Fibroblast of peridontal ligament (primary cell): ENCODE results near the gene LIPC.

Source experiments
- DNase-seq: peaks from one replicate; pipeline ENCODE4 v3.0.0-alpha.2; 2010; ENCODE audit errors: extremely low read depth

LIPC gene

GRCh38 chr15:58431221-58432149 is at the start of gene LIPC:
TSS of gene LIPC (plus strand) at chr15:58431991. CDS start at chr15:58432033, 42 bp downstream.
- DNase-seq, result no peak

GRCh38 chr15:58383876-58384275 is 47.9 kb upstream of the LIPC start:
- DNase-seq, result no peak

GRCh38 chr15:58384667-58385066 is 47.1 kb upstream of the LIPC start:
- DNase-seq, result no peak

GRCh38 chr15:58386081-58386480 is 45.7 kb upstream of the LIPC start:
- no peak for DNase-seq

- DNase-seq, result no peak
Observed at GRCh38 chr15:58386641-58387040, 45.1 kb upstream of the LIPC start.

GRCh38 chr15:58387130-58387529 is 44.7 kb upstream of the LIPC start:
- DNase-seq, result peak; percentile 90

GRCh38 chr15:58388211-58388610 is 43.6 kb upstream of the LIPC start:
- DNase-seq, result no peak

GRCh38 chr15:58390118-58390517 is 41.7 kb upstream of the LIPC start:
- DNase-seq, result no peak

- DNase-seq, result no peak
Observed at GRCh38 chr15:58390655-58391054, 41.1 kb upstream of the LIPC start.

- DNase-seq, result no peak
Observed at GRCh38 chr15:58391088-58391487, 40.7 kb upstream of the LIPC start.

- DNase-seq, result no peak
Observed at GRCh38 chr15:58392141-58392540, 39.6 kb upstream of the LIPC start.

GRCh38 chr15:58392611-58393161 is 39.1 kb upstream of the LIPC start:
- DNase-seq, result no peak

GRCh38 chr15:58393241-58393662 is 38.5 kb upstream of the LIPC start:
- DNase-seq, result peak; percentile 36

- peak; percentile 97 for DNase-seq
Observed at GRCh38 chr15:58396181-58396580, 35.6 kb upstream of the LIPC start.

GRCh38 chr15:58398071-58398470 is 33.7 kb upstream of the LIPC start:
- DNase-seq, result no peak

GRCh38 chr15:58398643-58399042 is 33.1 kb upstream of the LIPC start:
- DNase-seq, result no peak

- DNase-seq, result no peak
Observed at GRCh38 chr15:58399739-58400138, 32.1 kb upstream of the LIPC start.

GRCh38 chr15:58401276-58401675 is 30.5 kb upstream of the LIPC start:
- DNase-seq, result no peak

- DNase-seq, result no peak
Observed at GRCh38 chr15:58401991-58402649, 29.7 kb upstream of the LIPC start.

- no peak for DNase-seq
Observed at GRCh38 chr15:58403581-58403980, 28.2 kb upstream of the LIPC start.

- no peak for DNase-seq
Observed at GRCh38 chr15:58404020-58404419, 27.8 kb upstream of the LIPC start.

GRCh38 chr15:58404722-58405121 is 27.1 kb upstream of the LIPC start:
- no peak for DNase-seq

GRCh38 chr15:58405865-58406264 is 25.9 kb upstream of the LIPC start:
- no peak for DNase-seq
